ENCODE results near the gene CCL28. TPM values are rescaled to one million over a fixed set of nuclear protein-coding genes. Genes with fewer than 3 reads are reported as not detected.

Gene CCL28, protein sequence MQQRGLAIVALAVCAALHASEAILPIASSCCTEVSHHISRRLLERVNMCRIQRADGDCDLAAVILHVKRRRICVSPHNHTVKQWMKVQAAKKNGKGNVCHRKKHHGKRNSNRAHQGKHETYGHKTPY
- not detected in 2 replicates for polyA plus RNA-seq

GRCh38 chr5:43412156-43412555 lies at the start of gene CCL28:
Gene CCL28 (minus strand): TSS chr5:43412391. CDS start chr5:43412316, 75 bp downstream.

Other genes starting within 250 kb of the CCL28 start
- 0.27 and 1.3 TPM in 2 replicates for gene NIM1K, start 220.2 kb downstream of the CCL28 start, polyA plus RNA-seq
- gene HMGCS1, start 99.0 kb downstream of the CCL28 start, polyA plus RNA-seq, result 56.6 and 101 TPM in 2 replicates
- 41.0 and 51.3 TPM in 2 replicates for gene TMEM267, start 71.5 kb upstream of the CCL28 start, polyA plus RNA-seq
- 0.67 and 1.4 TPM in 2 replicates for gene C5orf34, start 102.8 kb upstream of the CCL28 start, polyA plus RNA-seq
- 75.3 and 107 TPM in 2 replicates for gene PAIP1, start 144.7 kb upstream of the CCL28 start, polyA plus RNA-seq
- gene NNT, start 190.8 kb upstream of the CCL28 start, polyA plus RNA-seq, result 24.7 and 32.8 TPM in 2 replicates